Dedifferentiated amniotic fluid mesenchymal stem cell (primary cell): Measurements from ENCODE around the gene CUL4A.

Experiments
- DNase-seq: peaks from one replicate; pipeline ENCODE4 v3.0.0-alpha.2; 2016; ENCODE audit errors: extremely low spot score

CUL4A gene

GRCh38 chr13:113208421-113209335 is 735 bp upstream of the CUL4A start, which contains the start of gene PCID2:
Gene PCID2, minus strand, starts transcription at chr13:113208669. Its CDS starts 35 bp downstream, at chr13:113208634.
- peak; percentile 76 for DNase-seq

GRCh38 chr13:113209759-113210421 is 477 bp downstream of the CUL4A start:
- peak; percentile 72 for DNase-seq

- no peak for DNase-seq
Measured at GRCh38 chr13:113210833-113211232, 1.4 kb downstream of the CUL4A start.

- DNase-seq, result no peak
Measured at GRCh38 chr13:113211774-113212173, 2.4 kb downstream of the CUL4A start.

GRCh38 chr13:113216254-113217048 is 7.0 kb downstream of the CUL4A start:
- peak; percentile 58 for DNase-seq

GRCh38 chr13:113218586-113218985 is 9.2 kb downstream of the CUL4A start:
- DNase-seq, result no peak

- no peak for DNase-seq
Measured at GRCh38 chr13:113219256-113219940, 10.0 kb downstream of the CUL4A start.

GRCh38 chr13:113220141-113220598 is 10.8 kb downstream of the CUL4A start:
- no peak for DNase-seq

- no peak for DNase-seq
Measured at GRCh38 chr13:113220877-113221276, 11.5 kb downstream of the CUL4A start.

GRCh38 chr13:113223070-113223469 is 13.7 kb downstream of the CUL4A start:
- no peak for DNase-seq

GRCh38 chr13:113224486-113224885 is 15.1 kb downstream of the CUL4A start:
- DNase-seq, result no peak

GRCh38 chr13:113225515-113225914 is 16.1 kb downstream of the CUL4A start:
- no peak for DNase-seq

- no peak for DNase-seq
Measured at GRCh38 chr13:113226873-113227450, 17.5 kb downstream of the CUL4A start.

GRCh38 chr13:113229161-113229560 is 19.7 kb downstream of the CUL4A start:
- no peak for DNase-seq

- no peak for DNase-seq
Measured at GRCh38 chr13:113229791-113230190, 20.4 kb downstream of the CUL4A start.

- no peak for DNase-seq
Measured at GRCh38 chr13:113231306-113232207, 22.1 kb downstream of the CUL4A start.

GRCh38 chr13:113232208-113233003 is 23.0 kb downstream of the CUL4A start:
- no peak for DNase-seq

GRCh38 chr13:113233101-113233500 is 23.7 kb downstream of the CUL4A start:
- no peak for DNase-seq

- DNase-seq, result no peak
Measured at GRCh38 chr13:113238536-113238935, 29.1 kb downstream of the CUL4A start.
